ENCODE data around the gene CYP27B1. TPM values are rescaled to one million over a fixed set of nuclear protein-coding genes. Genes with fewer than 3 reads are reported as not detected.

The CYP27B1 gene
- total RNA-seq, 2 experiments from 2014 or later, result 2.3 to 2.6 TPM

DNA sequence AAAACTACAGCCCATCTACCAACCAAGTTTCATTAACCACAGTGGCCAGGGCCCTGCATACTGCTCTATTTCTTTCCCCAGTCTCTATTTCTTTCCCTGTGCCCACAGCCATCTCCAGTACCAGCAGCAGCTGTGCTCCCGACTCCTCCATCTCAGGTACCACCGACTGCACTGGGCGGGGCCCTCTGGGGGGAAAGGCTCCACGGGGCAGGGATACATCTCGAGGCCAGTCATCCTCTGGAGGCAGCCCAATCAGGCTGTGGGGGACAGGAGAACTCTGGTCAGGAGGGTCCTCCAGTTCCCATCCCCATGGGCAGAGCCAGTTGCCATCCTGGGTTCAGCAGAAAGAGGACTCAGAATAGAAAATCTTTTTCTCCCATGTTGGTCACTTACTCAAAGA lies 17.8 kb downstream of the CYP27B1 start:
- Mint-ChIP-seq H3K36me3 (ENCODE audit: low read depth) (peaks cover 47% of the 10 kb centered on the region), H3K4me3 (no peak overlapping the region)

DNA sequence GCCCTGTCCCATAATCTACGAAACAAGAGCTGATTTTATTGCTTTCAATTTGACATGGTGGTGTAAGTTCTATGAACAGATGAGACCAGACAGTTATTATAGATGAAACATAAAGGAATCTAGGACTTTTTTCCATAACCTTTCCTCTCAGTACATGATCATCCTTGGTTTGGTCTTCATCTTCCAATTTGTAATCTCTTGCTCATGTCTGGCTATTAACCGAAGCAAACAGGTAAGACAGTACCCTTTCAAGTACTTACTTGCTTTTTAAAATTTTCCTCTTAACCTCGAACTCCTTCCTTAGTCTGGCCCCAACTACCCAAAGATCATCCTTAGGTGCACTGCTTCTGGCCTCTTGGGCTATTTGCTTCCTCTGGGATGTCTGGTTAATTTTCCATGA lies 20.9 kb downstream of the CYP27B1 start:
- ChIA-PET CTCF (interaction anchor here (2.0 kb wide), 1 partner anchor 287 kb away, joined by 4 read pairs; no protein-coding TSS in a partner anchor), POLR2A (no interaction called here)
- Mint-ChIP-seq H3K27ac (peak overlapping the region; percentile 94), H3K9me3 (ENCODE audit: insufficient read depth) (no peaks in the 10 kb centered on the region), H3K4me1 (ENCODE audit: low read depth) (peaks cover 55% of the 10 kb centered on the region), H3K36me3 (ENCODE audit: low read depth) (peaks cover 44% of the 10 kb centered on the region), H3K4me3 (peak overlapping the region; percentile 92), H3K27me3 (ENCODE audit: low read depth) (no peaks in the 10 kb centered on the region)
- DNase-seq (no peak), ATAC-seq (no peak)

More for the DNA sequence above, 17.8 kb downstream of the CYP27B1 start:
- no peaks in the 10 kb centered on the region for H3K9me3 Mint-ChIP-seq (ENCODE audit: insufficient read depth)
- peaks cover 61% of the 10 kb centered on the region for H3K4me1 Mint-ChIP-seq (ENCODE audit: low read depth)
- no peak for DNase-seq
- POLR2A ChIA-PET, result no interaction called here
- CTCF ChIA-PET, result no interaction called here
- no peak for ATAC-seq
- H3K27ac Mint-ChIP-seq, result peak overlapping the region; percentile 42
- no peaks in the 10 kb centered on the region for H3K27me3 Mint-ChIP-seq (ENCODE audit: low read depth)

- CTCF ChIA-PET, result interaction anchor here (0.9 to 2.0 kb wide), 7 partner anchors 9 to 287 kb away, joined by 3 to 12 read pairs (median 4); no protein-coding TSS in a partner anchor
- Mint-ChIP-seq H3K36me3 (ENCODE audit: low read depth) (peaks cover 44% of the 10 kb centered on the region), H3K4me3 (peak overlapping the region; percentile 92), H3K27me3 (ENCODE audit: low read depth) (no peaks in the 10 kb centered on the region), H3K4me1 (ENCODE audit: low read depth) (peaks cover 55% of the 10 kb centered on the region), H3K9me3 (ENCODE audit: insufficient read depth) (no peaks in the 10 kb centered on the region), H3K27ac (peak overlapping the region; percentile 94)
- POLR2A ChIA-PET, result interaction anchor here (0.6 to 1.3 kb wide), 3 partner anchors 14 to 160 kb away, joined by 3 to 4 read pairs (median 3); no protein-coding TSS in a partner anchor
- DNase-seq (no peak), ATAC-seq (no peak)
Measured at GRCh38 chr12:57745485-57745881, 21.4 kb downstream of the CYP27B1 start.

GRCh38 chr12:57744777-57745484 lies 21.9 kb downstream of the CYP27B1 start, which contains the start of gene TSPAN31:
TSPAN31 (plus strand) TSS chr12:57745039; CDS start chr12:57745155, 116 bp downstream.
- H3K36me3 Mint-ChIP-seq (ENCODE audit: low read depth), result peaks cover 41% of the 10 kb centered on the region
- H3K9me3 Mint-ChIP-seq (ENCODE audit: insufficient read depth), result no peaks in the 10 kb centered on the region
- peak; percentile 98 for DNase-seq
- CTCF ChIA-PET, result interaction anchor here (0.7 to 2.0 kb wide), 10 partner anchors 9 to 286 kb away, joined by 3 to 12 read pairs (median 4); no protein-coding TSS in a partner anchor
- ATAC-seq, result peak; percentile 80
- H3K27me3 Mint-ChIP-seq (ENCODE audit: low read depth), result no peaks in the 10 kb centered on the region
- peak within 1 kb of the TSS; percentile 92 for H3K4me3 Mint-ChIP-seq
- POLR2A ChIA-PET, result interaction anchor here (0.6 to 1.3 kb wide), 6 partner anchors 14 to 1096 kb away, joined by 3 to 4 read pairs (median 4); partner anchors contain the start of gene INHBC
- peaks cover 53% of the 10 kb centered on the region for H3K4me1 Mint-ChIP-seq (ENCODE audit: low read depth)
- H3K27ac Mint-ChIP-seq, result peak within 1 kb of the TSS; percentile 94

GRCh38 chr12:57744194-57744776 lies 22.6 kb downstream of the CYP27B1 start:
- peaks cover 46% of the 10 kb centered on the region for H3K36me3 Mint-ChIP-seq (ENCODE audit: low read depth)
- peak overlapping the region; percentile 92 for H3K4me3 Mint-ChIP-seq
- no peaks in the 10 kb centered on the region for H3K9me3 Mint-ChIP-seq (ENCODE audit: insufficient read depth)
- ATAC-seq (peak; percentile 21), DNase-seq (peak; percentile 86)
- H3K4me1 Mint-ChIP-seq (ENCODE audit: low read depth), result peaks cover 60% of the 10 kb centered on the region
- ChIA-PET CTCF (interaction anchor here (0.7 to 2.0 kb wide), 10 partner anchors 10 to 285 kb away, joined by 3 to 12 read pairs (median 4); no protein-coding TSS in a partner anchor), POLR2A (interaction anchor here (0.5 to 1.3 kb wide), 6 partner anchors 15 to 1095 kb away, joined by 3 to 4 read pairs (median 3); partner anchors contain the start of gene INHBC)
- H3K27me3 Mint-ChIP-seq (ENCODE audit: low read depth), result no peaks in the 10 kb centered on the region
- H3K27ac Mint-ChIP-seq, result peak overlapping the region; percentile 94

- H3K27me3 Mint-ChIP-seq (ENCODE audit: low read depth), result no peaks in the 10 kb centered on the region
- H3K36me3 Mint-ChIP-seq (ENCODE audit: low read depth), result peaks cover 46% of the 10 kb centered on the region
- POLR2A ChIA-PET, result interaction anchor here (1.1 kb wide), 1 partner anchor 21 kb away, joined by 4 read pairs; no protein-coding TSS in a partner anchor
- peak overlapping the region; percentile 94 for H3K27ac Mint-ChIP-seq
- no peak for DNase-seq
- no peak for ATAC-seq
- H3K4me3 Mint-ChIP-seq, result peak overlapping the region; percentile 92
- peaks cover 61% of the 10 kb centered on the region for H3K4me1 Mint-ChIP-seq (ENCODE audit: low read depth)
- CTCF ChIA-PET, result interaction anchor here (0.8 to 2.0 kb wide), 7 partner anchors 13 to 285 kb away, joined by 3 to 12 read pairs (median 4); no protein-coding TSS in a partner anchor
- no peaks in the 10 kb centered on the region for H3K9me3 Mint-ChIP-seq (ENCODE audit: insufficient read depth)
Measured at GRCh38 chr12:57743769-57744168, 23.1 kb downstream of the CYP27B1 start.

GRCh38 chr12:57741844-57742738 lies 24.8 kb downstream of the CYP27B1 start:
- ChIA-PET POLR2A (interaction anchor here (0.7 to 1.7 kb wide), 5 partner anchors 10 to 48 kb away, joined by 3 to 4 read pairs (median 4); partner anchors contain the start of genes CDK4 and OS9), CTCF (interaction anchor here (0.7 to 3.7 kb wide), 26 partner anchors 8 to 312 kb away, joined by 3 to 26 read pairs (median 4); partner anchors contain the start of genes B4GALNT1, CDK4, GLI1 and OS9)
- ATAC-seq (peak; percentile 66), DNase-seq (peak; percentile 93)
- H3K9me3 Mint-ChIP-seq (ENCODE audit: insufficient read depth), result no peaks in the 10 kb centered on the region
- no peaks in the 10 kb centered on the region for H3K27me3 Mint-ChIP-seq (ENCODE audit: low read depth)
- peaks cover 61% of the 10 kb centered on the region for H3K4me1 Mint-ChIP-seq (ENCODE audit: low read depth)
- H3K36me3 Mint-ChIP-seq (ENCODE audit: low read depth), result peaks cover 32% of the 10 kb centered on the region
- H3K4me3 Mint-ChIP-seq, result peak overlapping the region; percentile 90
- H3K27ac Mint-ChIP-seq, result peak overlapping the region; percentile 92

- Mint-ChIP-seq H3K4me1 (ENCODE audit: low read depth) (peaks cover 62% of the 10 kb centered on the region), H3K36me3 (ENCODE audit: low read depth) (peaks cover 33% of the 10 kb centered on the region), H3K27me3 (ENCODE audit: low read depth) (no peaks in the 10 kb centered on the region), H3K4me3 (peak overlapping the region; percentile 90), H3K9me3 (ENCODE audit: insufficient read depth) (no peaks in the 10 kb centered on the region), H3K27ac (peak overlapping the region; percentile 92)
- ATAC-seq (no peak), DNase-seq (no peak)
- ChIA-PET POLR2A (interaction anchor here (0.7 to 1.7 kb wide), 6 partner anchors 11 to 47 kb away, joined by 3 to 5 read pairs (median 4); partner anchors contain the start of genes CDK4 and OS9), CTCF (interaction anchor here (0.7 to 3.7 kb wide), 25 partner anchors 9 to 311 kb away, joined by 3 to 26 read pairs (median 3); partner anchors contain the start of genes B4GALNT1, CDK4, DDIT3 and GLI1)
Measured at GRCh38 chr12:57741413-57741789, 25.5 kb downstream of the CYP27B1 start.

GRCh38 chr12:57740656-57741412 lies 26.0 kb downstream of the CYP27B1 start:
- Mint-ChIP-seq H3K4me3 (peak overlapping the region; percentile 90), H3K36me3 (ENCODE audit: low read depth) (peaks cover 32% of the 10 kb centered on the region), H3K27ac (peak overlapping the region; percentile 92), H3K9me3 (ENCODE audit: insufficient read depth) (no peaks in the 10 kb centered on the region), H3K27me3 (ENCODE audit: low read depth) (no peaks in the 10 kb centered on the region), H3K4me1 (ENCODE audit: low read depth) (peaks cover 57% of the 10 kb centered on the region)
- peak; percentile 93 for DNase-seq
- CTCF ChIA-PET, result interaction anchor here (0.8 to 3.7 kb wide), 23 partner anchors 9 to 311 kb away, joined by 3 to 26 read pairs (median 3); partner anchors contain the start of genes B4GALNT1, CDK4, DDIT3 and GLI1
- ATAC-seq, result peak; percentile 63
- POLR2A ChIA-PET, result interaction anchor here (0.7 to 1.7 kb wide), 5 partner anchors 11 to 47 kb away, joined by 3 to 5 read pairs (median 4); partner anchors contain the start of genes CDK4 and OS9

- peak overlapping the region; percentile 74 for H3K27ac Mint-ChIP-seq
- ChIA-PET POLR2A (no interaction called here), CTCF (interaction anchor here (2.5 to 3.7 kb wide), 2 partner anchors 16 to 157 kb away, joined by 21 to 26 read pairs; no protein-coding TSS in a partner anchor)
- DNase-seq (no peak), ATAC-seq (no peak)
- H3K9me3 Mint-ChIP-seq (ENCODE audit: insufficient read depth), result no peaks in the 10 kb centered on the region
- peaks cover 37% of the 10 kb centered on the region for H3K36me3 Mint-ChIP-seq (ENCODE audit: low read depth)
- H3K27me3 Mint-ChIP-seq (ENCODE audit: low read depth), result no peaks in the 10 kb centered on the region
- H3K4me1 Mint-ChIP-seq (ENCODE audit: low read depth), result peaks cover 51% of the 10 kb centered on the region
- H3K4me3 Mint-ChIP-seq, result peak overlapping the region; percentile 90
Measured at GRCh38 chr12:57739914-57740538, 26.9 kb downstream of the CYP27B1 start.

Data from activated CD8-positive, alpha-beta T cell treated with anti-CD3 and anti-CD28 coated beads, Interleukin-2, amount 10 ng/mL, durations not matched to agents 7 days and 5 days (primary cell).